Activated CD4-positive, alpha-beta memory T cell treated with anti-CD3 and anti-CD28 coated beads for 36 hours (primary cell): ENCODE data around the gene STIP1. TPM values are rescaled to one million over a fixed set of nuclear protein-coding genes. Genes with fewer than 3 reads are reported as not detected.
"Not testable (repeated sequence)": the region's sequence is repeated elsewhere in the genome, so short reads cannot be mapped to it uniquely, and the experiment has no call there.

Experiments
- CTCF ChIA-PET: fragments of 350-600 bp; sonication (Branson Sonifier 250); formaldehyde crosslinking; loops from one replicate; lab custom pipeline; 2021; ENCODE audit warnings: antibody characterized with exemption, inconsistent platforms; lab: Charles Lee
- POLR2A ChIA-PET: fragments of 350-600 bp; sonication (Branson Sonifier 250); formaldehyde crosslinking; loops from one replicate; lab custom pipeline; 2021; ENCODE audit warnings: antibody characterized with exemption; lab: Charles Lee
- DNase-seq: peaks from one replicate; pipeline ENCODE4 v3.0.0-alpha.2; 2020
- H3K27ac Mint-ChIP-seq: one replicate; pipeline ENCODE4 v1.8.0; 2021; ENCODE audit warnings: mixed read lengths
- H3K27me3 Mint-ChIP-seq: one replicate; pipeline ENCODE4 v1.8.0; 2021; ENCODE audit warnings: mixed read lengths
- H3K36me3 Mint-ChIP-seq: one replicate; pipeline ENCODE4 v1.8.0; 2021; ENCODE audit warnings: mixed read lengths
- H3K4me1 Mint-ChIP-seq: one replicate; pipeline ENCODE4 v1.8.0; 2021; ENCODE audit warnings: low read depth, mixed read lengths
- H3K4me3 Mint-ChIP-seq: one replicate; pipeline ENCODE4 v1.8.0; 2021; ENCODE audit warnings: mild to moderate bottlenecking, mixed read lengths
- H3K9me3 Mint-ChIP-seq: one replicate; pipeline ENCODE4 v1.8.0; 2021; ENCODE audit warnings: mixed read lengths
- intact Hi-C: fragments of 100-400 bp; cut with micrococcal nuclease; formaldehyde crosslinking; loops from one replicate; pipeline ENCODE4 v1.15.1; 2023
- total RNA-seq, 2 experiments: library from RNA; stranded (reverse); gene quantifications; one replicate each; pipeline ENCODE4 v1.2.3, GENCODE V29; 2021

Gene STIP1
- total RNA-seq, 2 experiments from 2014 or later, result 402 to 413 TPM

DNA sequence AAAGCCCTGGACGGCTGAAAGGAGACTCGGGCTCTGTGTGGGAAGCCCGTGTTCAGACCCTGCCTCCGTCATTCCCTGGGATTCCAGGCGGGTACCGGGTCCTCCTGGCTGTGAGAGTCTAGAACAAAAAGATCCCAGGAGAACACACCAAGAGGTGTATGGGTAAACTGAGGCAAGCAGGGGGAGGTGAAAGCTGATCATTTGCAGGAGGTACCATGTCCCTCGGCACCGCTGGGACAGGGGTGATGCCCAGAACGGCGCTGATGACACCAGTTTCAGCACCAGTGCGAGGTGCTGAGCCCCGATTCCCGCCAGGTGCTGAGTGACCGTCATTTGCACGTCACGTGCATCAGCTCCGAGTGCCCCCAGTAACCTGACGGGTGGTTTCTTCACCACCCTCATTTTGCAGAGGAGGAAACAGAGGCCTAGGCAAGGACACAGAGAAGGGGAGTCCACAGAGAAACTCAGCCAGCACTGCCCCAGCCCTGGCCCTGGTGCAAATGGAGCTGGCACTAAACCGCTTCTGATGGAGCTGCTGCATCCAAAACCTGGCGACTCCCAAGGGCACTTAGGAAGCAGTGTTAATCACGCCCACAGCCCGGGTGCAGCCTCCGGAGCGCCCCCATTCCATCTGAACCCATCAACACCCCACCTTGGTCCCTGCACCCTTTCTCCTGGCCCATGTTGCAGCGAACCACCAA, 36.9 kb upstream of the STIP1 start:
- ChIA-PET CTCF (interaction anchor here (0.5 to 10.4 kb wide), 8 partner anchors 12 to 494 kb away, joined by 3 to 145 read pairs (median 4); partner anchors contain the start of gene MARK2), POLR2A (no interaction called here)
- no peaks in the 10 kb centered on the region for H3K27me3 Mint-ChIP-seq
- intact Hi-C loops, result loop anchor here (1.0 to 5.0 kb wide), 3 partner anchors 149 to 382 kb away; partner anchors contain the start of gene ZFTA
- H3K4me1 Mint-ChIP-seq, result peaks cover 4% of the 10 kb centered on the region
- no peak for DNase-seq
- H3K9me3 Mint-ChIP-seq, result no peaks in the 10 kb centered on the region
- H3K27ac Mint-ChIP-seq, result no peak overlapping the region
- no peaks in the 10 kb centered on the region for H3K36me3 Mint-ChIP-seq
- H3K4me3 Mint-ChIP-seq, result no peak overlapping the region

DNA sequence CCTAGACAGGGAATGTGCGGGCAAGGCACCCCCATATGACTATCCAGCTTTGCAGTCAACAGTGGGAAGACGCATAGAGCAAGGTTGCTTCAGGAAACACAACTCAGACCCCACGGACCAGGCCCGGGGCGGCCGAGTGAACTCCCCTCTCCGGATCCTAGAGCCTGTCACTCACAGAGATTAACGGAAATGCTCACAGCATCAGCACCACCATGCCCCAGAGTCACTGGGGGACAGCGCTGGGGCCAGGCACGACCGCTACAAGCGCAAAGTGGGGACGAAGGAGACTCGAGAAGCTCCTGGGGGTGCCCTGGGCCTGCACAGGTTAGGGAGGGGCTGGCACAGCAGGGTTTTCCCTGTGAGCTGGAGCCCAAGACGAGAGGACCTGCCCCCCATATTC, 35.9 kb upstream of the STIP1 start:
- Mint-ChIP-seq H3K4me1 (peaks cover 3% of the 10 kb centered on the region), H3K27me3 (no peaks in the 10 kb centered on the region), H3K36me3 (no peaks in the 10 kb centered on the region), H3K9me3 (no peaks in the 10 kb centered on the region), H3K27ac (no peak overlapping the region), H3K4me3 (no peak overlapping the region)
- POLR2A ChIA-PET, result no interaction called here
- DNase-seq, result no peak
- intact Hi-C loops, result no loop called here
- CTCF ChIA-PET, result interaction anchor here (0.7 to 10.4 kb wide), 5 partner anchors 11 to 319 kb away, joined by 3 to 145 read pairs (median 10); partner anchors contain the start of gene MARK2

DNA sequence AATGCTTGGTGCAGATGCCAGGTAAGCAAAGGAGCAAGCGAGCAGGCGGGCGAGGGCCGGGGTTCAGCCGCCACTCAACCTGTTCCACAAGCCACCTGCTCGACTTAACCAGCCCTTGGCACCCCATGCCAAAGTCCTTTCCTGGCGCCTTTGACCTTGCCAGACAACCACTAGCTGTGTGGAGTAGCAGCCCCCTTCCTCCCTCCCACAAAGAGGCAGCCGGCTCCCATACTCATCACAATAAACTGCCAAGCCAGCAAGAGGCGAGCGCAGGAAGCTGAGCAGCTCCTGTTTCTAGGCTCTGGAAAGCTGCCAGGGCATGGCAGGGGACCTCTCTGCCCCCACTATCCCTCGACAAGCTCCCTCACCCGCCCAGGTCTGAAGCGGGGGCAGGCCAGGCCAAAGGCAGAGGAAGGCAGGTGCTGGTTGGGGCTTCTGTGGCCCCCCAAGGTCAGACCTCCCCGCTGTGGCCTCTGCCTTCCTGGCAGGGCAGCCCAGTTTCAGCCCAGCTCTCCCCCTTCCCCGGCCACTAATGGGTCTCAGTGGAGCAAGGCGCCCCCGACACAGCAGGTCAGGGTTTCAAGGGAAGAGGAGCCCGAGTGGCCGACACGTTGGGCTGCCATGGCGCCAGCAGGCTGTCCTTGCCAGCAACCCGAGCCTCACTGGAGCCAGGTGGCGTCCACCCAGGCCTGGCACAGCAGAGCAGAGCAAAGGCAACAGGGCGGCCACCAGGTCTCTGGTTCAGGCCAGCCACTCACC, 35.3 kb upstream of the STIP1 start:
- no peak overlapping the region for H3K27ac Mint-ChIP-seq
- intact Hi-C loops, result no loop called here
- no peak for DNase-seq
- H3K4me3 Mint-ChIP-seq, result no peak overlapping the region
- H3K36me3 Mint-ChIP-seq, result no peaks in the 10 kb centered on the region
- no peaks in the 10 kb centered on the region for H3K27me3 Mint-ChIP-seq
- H3K4me1 Mint-ChIP-seq, result peaks cover 3% of the 10 kb centered on the region
- POLR2A ChIA-PET, result interaction anchor here (1.6 kb wide), 1 partner anchor 155 kb away, joined by 3 read pairs; no protein-coding TSS in a partner anchor
- CTCF ChIA-PET, result interaction anchor here (2.7 to 10.4 kb wide), 3 partner anchors 150 to 383 kb away, joined by 9 to 145 read pairs (median 41); partner anchors contain the start of genes MARK2 and ZFTA
- H3K9me3 Mint-ChIP-seq, result no peaks in the 10 kb centered on the region

GRCh38 chr11:64151337-64151736, 34.6 kb upstream of the STIP1 start:
- Mint-ChIP-seq H3K4me3 (no peak overlapping the region), H3K27ac (no peak overlapping the region), H3K4me1 (peaks cover 3% of the 10 kb centered on the region), H3K36me3 (no peaks in the 10 kb centered on the region), H3K27me3 (no peaks in the 10 kb centered on the region), H3K9me3 (no peaks in the 10 kb centered on the region)
- intact Hi-C loops, result no loop called here
- ChIA-PET CTCF (interaction anchor here (1.3 to 10.4 kb wide), 7 partner anchors 118 to 383 kb away, joined by 3 to 145 read pairs (median 9); partner anchors contain the start of genes MARK2 and ZFTA), POLR2A (interaction anchor here (1.6 kb wide), 1 partner anchor 156 kb away, joined by 3 read pairs; no protein-coding TSS in a partner anchor)
- DNase-seq, result no peak

- Mint-ChIP-seq H3K27me3 (no peaks in the 10 kb centered on the region), H3K4me3 (no peak overlapping the region), H3K9me3 (no peaks in the 10 kb centered on the region), H3K4me1 (peaks cover 3% of the 10 kb centered on the region), H3K36me3 (no peaks in the 10 kb centered on the region), H3K27ac (no peak overlapping the region)
- DNase-seq, result peak; percentile 78
- CTCF ChIA-PET, result interaction anchor here (0.8 to 10.4 kb wide), 16 partner anchors 12 to 385 kb away, joined by 3 to 145 read pairs (median 4); partner anchors contain the start of genes MACROD1, MARK2 and ZFTA
- intact Hi-C loops, result no loop called here
- POLR2A ChIA-PET, result interaction anchor here (1.7 kb wide), 1 partner anchor 152 kb away, joined by 4 read pairs; no protein-coding TSS in a partner anchor
Observed at GRCh38 chr11:64152841-64153691, 32.9 kb upstream of the STIP1 start.

DNA sequence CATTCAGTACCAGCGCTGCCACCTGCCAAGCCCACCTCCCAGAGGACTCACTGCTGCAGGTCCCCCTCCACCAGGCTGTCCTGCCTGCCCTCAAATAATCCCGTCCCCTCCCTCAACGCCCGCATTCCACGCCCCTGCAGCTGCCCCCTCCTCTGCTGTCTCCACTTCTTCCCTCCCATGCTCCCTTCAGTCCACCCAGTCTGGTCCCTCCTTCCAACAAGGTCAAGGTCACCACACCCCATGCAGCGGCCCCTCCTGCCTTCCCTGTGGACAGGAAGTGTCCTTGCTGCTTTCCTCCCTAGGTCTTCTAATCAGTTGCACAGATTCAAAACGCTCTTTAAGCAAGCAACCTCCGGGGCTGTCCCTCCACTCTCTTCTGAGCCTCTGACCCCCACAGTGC, 32.2 kb upstream of the STIP1 start:
- H3K27ac Mint-ChIP-seq, result no peak overlapping the region
- CTCF ChIA-PET, result interaction anchor here (1.2 to 10.4 kb wide), 7 partner anchors 11 to 386 kb away, joined by 3 to 145 read pairs (median 9); partner anchors contain the start of genes MACROD1, MARK2 and ZFTA
- intact Hi-C loops, result no loop called here
- H3K36me3 Mint-ChIP-seq, result no peaks in the 10 kb centered on the region
- no peak for DNase-seq
- peaks cover 3% of the 10 kb centered on the region for H3K4me1 Mint-ChIP-seq
- POLR2A ChIA-PET, result no interaction called here
- no peak overlapping the region for H3K4me3 Mint-ChIP-seq
- no peaks in the 10 kb centered on the region for H3K27me3 Mint-ChIP-seq
- no peaks in the 10 kb centered on the region for H3K9me3 Mint-ChIP-seq

DNA sequence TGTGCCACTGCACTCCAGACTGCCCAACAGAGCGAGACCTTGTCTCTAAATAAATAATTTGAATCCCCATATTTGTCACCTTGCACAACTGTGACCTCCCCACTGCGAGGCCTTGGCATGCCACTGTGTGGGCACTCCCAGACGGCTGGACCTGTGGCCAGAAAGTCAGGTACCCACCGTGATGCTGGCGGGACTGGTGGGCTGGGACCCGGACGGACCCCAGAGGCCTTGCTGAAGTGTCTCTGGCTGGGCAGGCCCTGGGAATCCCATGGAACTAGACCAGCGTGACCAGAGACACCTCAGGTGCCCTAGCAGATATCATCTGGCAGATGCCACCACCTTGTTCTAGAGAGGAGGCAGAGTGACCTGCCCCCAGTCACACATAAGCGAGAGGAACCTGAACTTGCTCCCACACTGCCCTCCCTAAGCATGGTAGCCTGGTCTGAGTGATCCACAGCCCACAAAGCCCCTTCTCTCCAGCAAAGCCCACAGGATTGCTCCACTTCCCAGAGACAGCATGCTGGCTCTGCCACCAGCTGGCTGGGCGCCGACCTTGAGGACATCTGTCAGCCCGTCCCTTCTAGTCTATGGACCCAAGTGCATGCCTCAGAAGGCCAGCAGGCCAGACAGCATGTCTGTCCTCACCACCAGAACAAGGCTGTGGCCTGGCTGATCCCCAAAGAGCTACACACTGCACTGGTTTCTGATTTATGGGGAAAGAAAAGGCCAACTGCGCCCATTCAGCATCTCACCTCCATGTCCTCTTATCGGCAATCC, 29.5 kb upstream of the STIP1 start:
- DNase-seq, result no peak
- CTCF ChIA-PET, result no interaction called here
- intact Hi-C loops, result no loop called here
- H3K27me3 Mint-ChIP-seq, result no peaks in the 10 kb centered on the region
- POLR2A ChIA-PET, result no interaction called here
- H3K36me3 Mint-ChIP-seq, result no peaks in the 10 kb centered on the region
- no peak overlapping the region for H3K4me3 Mint-ChIP-seq
- H3K4me1 Mint-ChIP-seq, result peaks cover 3% of the 10 kb centered on the region
- no peak overlapping the region for H3K27ac Mint-ChIP-seq
- H3K9me3 Mint-ChIP-seq, result no peaks in the 10 kb centered on the region

DNA sequence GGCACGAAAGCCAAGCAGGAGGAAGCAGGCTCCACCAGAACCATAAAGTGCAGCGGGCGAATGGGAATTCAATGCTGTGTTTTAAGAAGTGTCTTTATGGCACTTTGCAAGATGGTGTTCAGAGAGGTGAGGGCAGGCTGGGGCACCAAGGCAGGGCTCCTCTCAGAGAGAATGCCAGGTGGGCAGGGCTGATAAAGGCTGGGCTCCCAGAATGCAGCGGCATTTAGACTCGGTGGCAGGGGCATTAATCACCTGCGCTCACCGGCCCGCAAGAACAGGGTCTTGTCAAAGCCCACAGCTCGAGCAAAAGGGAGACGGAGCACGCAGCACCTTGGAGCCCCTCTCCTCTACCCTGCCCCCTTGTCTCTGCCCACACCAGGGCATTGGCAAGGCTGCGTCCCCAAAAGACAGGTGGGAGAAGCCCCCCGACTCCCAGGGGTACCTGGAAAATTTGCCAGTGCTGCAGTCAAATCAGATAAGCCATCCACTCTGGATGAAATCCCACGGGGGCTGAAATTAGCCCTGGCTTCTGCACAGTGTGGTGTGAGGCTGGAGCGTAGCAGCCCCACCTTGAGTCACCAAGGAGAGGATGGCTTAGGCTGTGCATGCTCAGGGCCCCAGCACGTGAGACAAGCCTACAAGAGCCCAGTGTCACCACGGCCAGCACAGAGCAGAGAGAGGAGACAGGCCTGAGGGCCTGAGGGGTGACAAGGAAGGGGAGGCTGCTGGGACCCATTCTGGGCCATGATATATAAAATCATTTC, 28.2 kb upstream of the STIP1 start:
- CTCF ChIA-PET, result no interaction called here
- H3K9me3 Mint-ChIP-seq, result no peaks in the 10 kb centered on the region

GRCh38 chr11:64161037-64161436, 24.9 kb upstream of the STIP1 start:
- DNase-seq, result no peak
- Mint-ChIP-seq H3K36me3 (no peaks in the 10 kb centered on the region), H3K4me3 (no peak overlapping the region), H3K27ac (no peak overlapping the region), H3K4me1 (peaks cover 9% of the 10 kb centered on the region), H3K9me3 (no peaks in the 10 kb centered on the region), H3K27me3 (no peaks in the 10 kb centered on the region)
- CTCF ChIA-PET, result interaction anchor here (1.4 to 1.5 kb wide), 2 partner anchors 12 to 324 kb away, joined by 3 to 5 read pairs; no protein-coding TSS in a partner anchor
- POLR2A ChIA-PET, result no interaction called here
- intact Hi-C loops, result no loop called here

More for the DNA sequence above, 28.2 kb upstream of the STIP1 start:
- intact Hi-C loops, result no loop called here
- POLR2A ChIA-PET, result no interaction called here
- no peak overlapping the region for H3K27ac Mint-ChIP-seq
- H3K4me1 Mint-ChIP-seq, result peaks cover 3% of the 10 kb centered on the region
- H3K36me3 Mint-ChIP-seq, result no peaks in the 10 kb centered on the region
- DNase-seq, result no peak
- no peak overlapping the region for H3K4me3 Mint-ChIP-seq
- H3K27me3 Mint-ChIP-seq, result no peaks in the 10 kb centered on the region

DNA sequence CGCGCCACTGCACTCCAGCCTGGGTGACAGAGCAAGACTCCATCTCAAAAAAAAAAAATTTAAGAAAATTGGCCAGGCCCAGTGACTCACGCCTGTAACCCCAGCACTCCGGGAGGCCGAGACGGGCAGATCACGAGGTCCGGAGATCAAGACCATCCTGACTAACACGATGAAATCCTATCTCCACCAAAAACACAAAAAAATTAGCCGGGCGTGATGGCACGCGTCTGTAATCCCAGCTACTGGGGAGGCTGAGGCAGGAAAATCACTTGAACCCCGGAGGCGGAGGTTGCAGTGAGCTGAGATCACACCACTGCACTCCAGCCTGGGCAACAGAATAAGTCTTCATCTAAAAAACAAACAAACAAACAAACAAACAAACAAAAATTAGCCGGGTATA, 23.2 kb upstream of the STIP1 start:
- H3K27me3 Mint-ChIP-seq, POLR2A ChIA-PET, intact Hi-C loops, H3K27ac Mint-ChIP-seq, H3K4me3 Mint-ChIP-seq, H3K36me3 Mint-ChIP-seq, H3K9me3 Mint-ChIP-seq, DNase-seq: not testable (repeated sequence)
- H3K4me1 Mint-ChIP-seq, result peaks cover 15% of the 10 kb centered on the region
- CTCF ChIA-PET, result interaction anchor here (2.0 to 4.7 kb wide), 3 partner anchors 10 to 162 kb away, joined by 10 to 20 read pairs (median 10); no protein-coding TSS in a partner anchor
